ENCODE measurements around the gene SPDYC. TPM values are rescaled to one million over a fixed set of nuclear protein-coding genes. Genes with fewer than 3 reads are reported as not detected.

The SPDYC gene
- total and polyA plus RNA-seq, 9 of the 15 experiments (the other 6 are each of a cell fraction or from before 2014, with no cell fraction given) = 4.4 to 18.8 (median 9.2) TPM

- TF ChIP-seq, protein P1, sequence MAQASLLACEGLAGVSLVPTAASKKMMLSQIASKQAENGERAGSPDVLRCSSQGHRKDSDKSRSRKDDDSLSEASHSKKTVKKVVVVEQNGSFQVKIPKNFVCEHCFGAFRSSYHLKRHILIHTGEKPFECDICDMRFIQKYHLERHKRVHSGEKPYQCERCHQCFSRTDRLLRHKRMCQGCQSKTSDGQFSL (CRISPR knock-in tag; IDR thresholded peaks at IDR 0.05) = peak; percentile 78
- TF ChIP-seq, protein P1 (tag; IDR thresholded peaks at IDR 0.05) = no peak
- TF ChIP-seq TAF9B (IDR thresholded peaks at IDR 0.05; ENCODE audit: partially characterized antibody) (peak; percentile 82), SMARCA4 (IDR thresholded peaks at IDR 0.05) (no peak), ARNT (IDR thresholded peaks at IDR 0.05) (peak in 1 of 2 experiments; percentile 52; a peak in 1 of 4 replicates), MAFK (IDR thresholded peaks at IDR 0.05; ENCODE audit: low read length) (no peak), ZNF282 (CRISPR knock-in tag; IDR thresholded peaks at IDR 0.05) (peak; percentile 94; the same call in 1 of the 2 replicates), TBL1XR1 (IDR thresholded peaks at IDR 0.05; ENCODE audit: low read length in 2 of 2) (no peak), ZNF431 (CRISPR knock-in tag; IDR thresholded peaks at IDR 0.05) (no peak), ZBTB12 (CRISPR knock-in tag; IDR thresholded peaks at IDR 0.05) (peak; percentile 78), KLF1 (tag; IDR thresholded peaks at IDR 0.05) (peak; percentile 78; the same call in 1 of the 2 replicates), HEY1 (CRISPR knock-in tag; IDR thresholded peaks at IDR 0.05; ENCODE audit: borderline replicate concordance) (no peak), HCFC1 (IDR thresholded peaks at IDR 0.05; ENCODE audit: low read depth, low read length) (peak; percentile 64), MTF1 (CRISPR knock-in tag; IDR thresholded peaks at IDR 0.05; ENCODE audit: borderline replicate concordance) (0 out of 2 replicates have a peak, but pooled peaks have one; percentile 17), ARHGAP35 (IDR thresholded peaks at IDR 0.05; ENCODE audit: partially characterized antibody) (no peak), ZMIZ1 (IDR thresholded peaks at IDR 0.05; ENCODE audit: low read depth in 2 of 2, low read length in 2 of 2) (no peak; a peak in 1 of 4 replicates), CBFA2T2 (conservative IDR thresholded peaks at IDR 0.05) (no peak), TEAD1 (CRISPR knock-in tag; IDR thresholded peaks at IDR 0.05) (no peak), IRF2 (CRISPR knock-in tag; IDR thresholded peaks at IDR 0.05) (no peak)
Measured at GRCh38 chr11:65134240-65134951, 35.6 kb upstream of the SPDYC start, which contains the start of gene SYVN1 (continued).
